ENCODE measurements around the gene COBLL1.

The COBLL1 gene

DNA sequence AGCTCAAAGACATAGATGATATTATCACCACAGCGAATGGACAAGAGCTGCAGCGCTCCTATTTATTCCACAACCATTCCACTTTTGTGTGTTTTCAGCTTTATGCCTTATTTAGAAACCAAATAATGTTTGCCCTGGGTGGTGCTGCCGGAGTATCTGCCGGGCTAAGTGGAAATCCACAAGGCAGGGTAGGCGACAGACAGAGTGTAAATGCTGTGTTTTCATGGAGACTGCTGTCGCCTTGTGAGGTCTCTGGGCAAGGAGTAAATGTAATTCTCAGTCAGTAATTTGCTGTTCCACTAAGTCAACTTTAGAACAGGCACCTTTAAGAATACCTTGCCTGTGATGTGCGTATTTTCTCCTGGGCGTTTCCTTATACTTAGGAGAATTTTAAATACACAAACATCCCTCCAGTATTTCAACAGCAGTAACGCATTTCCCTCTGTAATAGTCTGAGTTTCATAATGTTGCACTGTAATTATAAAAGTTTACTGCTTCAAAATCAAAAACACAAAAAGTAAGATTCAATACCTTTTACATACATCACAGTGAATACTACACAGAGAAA lies 60.9 kb downstream of the COBLL1 start:
- Histone ChIP-seq H3K4me3 (ENCODE audit: low read depth in 1 of 2, low read length in 2 of 2) (no peak overlapping the region), H3K4me1 (ENCODE audit: control insufficient read depth in 1 of 2, insufficient read depth in 2 of 2, low read length in 2 of 2) (peaks cover 0 to 14% of the 10 kb centered on the region in 2 donors), H3K27me3 (ENCODE audit: low read depth, low read length) (no peaks in the 10 kb centered on the region), H3K9me3 (ENCODE audit: control insufficient read depth in 1 of 2, low read length in 2 of 2) (no peaks in the 10 kb centered on the region), H3K36me3 (ENCODE audit: control insufficient read depth in 1 of 2, insufficient read depth in 2 of 2, low read length in 2 of 2) (no peaks in the 10 kb centered on the region), H3K27ac (ENCODE audit: low read length) (no peak overlapping the region)

DNA sequence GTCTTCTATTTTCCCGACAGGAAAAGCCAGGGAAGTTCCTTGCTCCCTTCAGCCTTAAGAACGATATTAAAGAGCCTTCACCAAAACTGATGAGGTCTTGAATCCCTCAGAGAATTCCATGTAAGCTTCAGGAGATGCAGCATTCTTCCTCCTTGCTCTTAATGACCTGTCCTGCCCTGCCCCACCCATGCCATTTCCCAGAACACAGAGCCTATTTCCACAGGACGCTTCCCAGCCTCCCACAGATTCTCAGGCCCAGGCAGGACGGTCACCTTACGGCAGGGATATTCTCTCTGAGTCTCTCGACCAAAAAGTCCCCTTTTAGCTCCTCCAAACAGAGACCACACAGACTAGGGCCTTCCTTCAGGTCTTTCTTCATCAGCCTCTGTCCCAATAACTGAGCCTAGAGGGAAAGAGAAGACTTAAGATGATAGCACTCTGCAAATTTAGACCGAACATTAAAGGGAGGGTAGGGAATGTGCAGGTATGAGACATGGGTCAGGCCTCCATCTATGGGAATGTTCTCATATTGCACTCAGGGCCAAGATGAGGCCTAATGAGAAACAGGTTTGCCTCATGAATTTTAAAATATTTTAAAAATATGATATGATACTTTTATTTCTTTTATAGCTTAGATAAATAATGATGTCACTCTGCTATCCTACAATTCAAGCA lies 62.1 kb downstream of the COBLL1 start:
- Histone ChIP-seq H3K36me3 (ENCODE audit: control insufficient read depth in 1 of 2, insufficient read depth in 2 of 2, low read length in 2 of 2) (no peaks in the 10 kb centered on the region), H3K9me3 (ENCODE audit: control insufficient read depth in 1 of 2, low read length in 2 of 2) (no peaks in the 10 kb centered on the region), H3K27me3 (ENCODE audit: low read depth, low read length) (no peaks in the 10 kb centered on the region), H3K4me1 (ENCODE audit: control insufficient read depth in 1 of 2, insufficient read depth in 2 of 2, low read length in 2 of 2) (peaks cover 0 to 4% of the 10 kb centered on the region in 2 donors), H3K27ac (ENCODE audit: low read length) (no peak overlapping the region), H3K4me3 (ENCODE audit: low read depth in 1 of 2, low read length in 2 of 2) (no peak overlapping the region)

DNA sequence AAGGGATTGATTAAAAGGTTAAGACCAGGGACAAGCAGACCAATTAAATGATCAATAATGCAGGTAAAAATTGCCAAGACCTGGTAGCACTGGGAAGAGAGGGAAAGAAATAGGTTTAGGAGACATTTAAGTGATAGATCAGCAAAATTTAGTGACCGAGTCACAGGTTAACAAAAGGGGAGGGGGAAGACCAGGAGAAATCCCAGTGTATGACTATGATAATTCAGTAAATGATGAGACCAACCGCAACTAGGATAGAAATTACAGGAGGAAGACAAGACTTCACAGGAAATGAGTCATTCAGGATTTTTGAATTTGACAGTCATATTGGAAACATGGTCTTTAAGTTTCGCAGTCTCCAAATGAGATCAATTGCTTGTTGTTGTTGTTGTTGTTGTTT lies 62.9 kb downstream of the COBLL1 start:
- Histone ChIP-seq H3K9me3 (ENCODE audit: control insufficient read depth in 1 of 2, low read length in 2 of 2) (no peaks in the 10 kb centered on the region), H3K36me3 (ENCODE audit: control insufficient read depth in 1 of 2, insufficient read depth in 2 of 2, low read length in 2 of 2) (no peaks in the 10 kb centered on the region), H3K4me1 (ENCODE audit: control insufficient read depth in 1 of 2, insufficient read depth in 2 of 2, low read length in 2 of 2) (peaks cover 0 to 2% of the 10 kb centered on the region in 2 donors), H3K27me3 (ENCODE audit: low read depth, low read length) (no peaks in the 10 kb centered on the region), H3K4me3 (ENCODE audit: low read depth in 1 of 2, low read length in 2 of 2) (no peak overlapping the region), H3K27ac (ENCODE audit: low read length) (no peak overlapping the region)

DNA sequence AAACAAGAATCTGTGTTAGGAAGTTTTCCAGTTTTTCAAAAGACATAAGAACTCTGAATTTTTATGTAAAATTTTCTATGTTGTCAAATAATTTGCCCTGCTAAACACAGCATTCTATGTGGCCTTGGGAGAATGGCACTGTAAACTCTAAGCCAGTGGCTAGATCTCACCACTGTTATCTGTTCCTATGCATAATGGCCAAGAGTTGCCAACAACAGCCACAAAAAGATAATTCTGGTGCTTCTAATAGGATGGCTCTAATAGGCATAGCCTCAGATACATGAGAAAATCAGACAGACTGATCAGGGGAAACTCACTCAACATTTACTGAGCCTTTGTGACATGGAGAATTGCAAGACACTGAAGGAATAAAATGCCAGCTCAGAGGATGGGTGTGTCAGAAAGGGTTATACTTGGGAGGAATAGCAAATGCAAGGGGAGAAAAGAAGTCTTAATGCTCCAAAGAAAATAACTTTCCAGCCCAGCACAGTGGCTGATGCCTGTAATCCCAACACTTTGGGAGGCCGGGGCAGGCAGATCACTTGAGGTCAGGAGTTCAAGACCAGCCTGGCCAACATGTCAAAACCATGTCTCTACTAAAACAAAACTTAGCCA lies 63.7 kb downstream of the COBLL1 start:
- no peaks in the 10 kb centered on the region for H3K36me3 ChIP-seq (ENCODE audit: control insufficient read depth in 1 of 2, insufficient read depth in 2 of 2, low read length in 2 of 2)
- H3K4me1 ChIP-seq (ENCODE audit: control insufficient read depth in 1 of 2, insufficient read depth in 2 of 2, low read length in 2 of 2): no peaks in the 10 kb centered on the region
- H3K4me3 ChIP-seq (ENCODE audit: low read depth in 1 of 2, low read length in 2 of 2): no peak overlapping the region
- no peaks in the 10 kb centered on the region for H3K27me3 ChIP-seq (ENCODE audit: low read depth, low read length)
- H3K27ac ChIP-seq (ENCODE audit: low read length): no peak overlapping the region
- H3K9me3 ChIP-seq (ENCODE audit: control insufficient read depth in 1 of 2, low read length in 2 of 2): no peaks in the 10 kb centered on the region

DNA sequence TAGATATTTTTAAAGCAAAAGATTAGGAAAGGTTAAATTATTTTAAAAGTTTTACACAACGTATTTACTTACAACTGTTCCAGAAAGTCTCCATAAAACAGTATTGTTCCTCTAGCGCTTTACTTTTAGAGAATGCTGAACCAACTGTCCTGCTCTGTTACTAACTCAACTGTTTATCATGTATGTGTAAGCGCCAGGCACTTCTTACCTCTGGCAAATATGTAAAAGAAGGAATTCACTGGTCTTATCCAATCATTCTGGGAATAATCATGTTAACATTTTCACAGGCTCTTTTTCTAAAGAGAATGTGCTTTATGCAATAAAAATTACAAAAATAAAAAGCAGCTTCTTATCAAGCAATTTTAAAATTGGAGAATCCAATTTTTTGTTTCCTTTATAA lies 68.0 kb downstream of the COBLL1 start:
- Histone ChIP-seq H3K4me1 (ENCODE audit: control insufficient read depth in 1 of 2, insufficient read depth in 2 of 2, low read length in 2 of 2) (no peaks in the 10 kb centered on the region), H3K36me3 (ENCODE audit: control insufficient read depth in 1 of 2, insufficient read depth in 2 of 2, low read length in 2 of 2) (no peaks in the 10 kb centered on the region), H3K4me3 (ENCODE audit: low read depth in 1 of 2, low read length in 2 of 2) (no peak overlapping the region), H3K9me3 (ENCODE audit: control insufficient read depth in 1 of 2, low read length in 2 of 2) (no peaks in the 10 kb centered on the region), H3K27ac (ENCODE audit: low read length) (no peak overlapping the region), H3K27me3 (ENCODE audit: low read depth, low read length) (no peaks in the 10 kb centered on the region)

DNA sequence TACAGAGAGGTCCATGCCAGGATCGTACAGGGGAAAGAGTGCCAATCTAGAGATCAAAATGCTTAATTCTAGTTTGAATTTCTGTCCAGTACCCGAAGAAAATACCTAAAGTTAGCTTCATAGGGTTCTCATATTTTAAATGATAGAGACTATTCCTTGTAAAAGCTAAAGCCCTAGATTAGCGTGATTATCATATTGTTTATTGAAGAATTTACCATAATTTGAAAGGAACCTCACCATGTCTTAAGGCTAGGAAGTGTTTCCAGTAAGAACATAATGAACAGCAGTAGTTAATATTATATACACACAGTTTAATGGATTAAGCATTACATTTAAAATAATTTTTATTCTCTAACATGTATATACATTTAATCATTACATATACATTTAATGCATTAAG lies 68.5 kb downstream of the COBLL1 start:
- no peak overlapping the region for H3K4me3 ChIP-seq (ENCODE audit: low read depth in 1 of 2, low read length in 2 of 2)
- no peak overlapping the region for H3K27ac ChIP-seq (ENCODE audit: low read length)

DNA sequence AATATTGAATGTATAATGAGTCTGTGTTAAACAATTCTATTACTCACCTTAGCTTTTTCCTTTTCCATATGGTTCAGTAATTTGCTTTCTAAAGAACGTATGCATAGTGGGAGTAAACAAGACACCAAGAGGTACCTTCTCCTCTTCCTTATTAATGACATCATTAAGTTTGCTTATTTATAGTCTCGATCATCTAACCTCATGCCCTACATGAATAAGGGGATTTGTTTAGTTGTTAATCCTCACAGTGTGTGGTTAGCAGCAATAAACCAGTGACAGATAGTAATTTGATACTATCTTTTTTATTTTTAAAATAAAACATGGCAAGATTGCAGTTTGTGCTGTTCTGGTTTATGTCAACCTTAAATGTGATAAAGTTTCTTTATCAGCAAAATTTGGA lies 69.7 kb downstream of the COBLL1 start:
- Histone ChIP-seq H3K36me3 (ENCODE audit: control insufficient read depth in 1 of 2, insufficient read depth in 2 of 2, low read length in 2 of 2) (no peaks in the 10 kb centered on the region), H3K4me3 (ENCODE audit: low read depth in 1 of 2, low read length in 2 of 2) (no peak overlapping the region), H3K27me3 (ENCODE audit: low read depth, low read length) (no peaks in the 10 kb centered on the region), H3K4me1 (ENCODE audit: control insufficient read depth in 1 of 2, insufficient read depth in 2 of 2, low read length in 2 of 2) (no peaks in the 10 kb centered on the region), H3K27ac (ENCODE audit: low read length) (no peak overlapping the region), H3K9me3 (ENCODE audit: control insufficient read depth in 1 of 2, low read length in 2 of 2) (no peaks in the 10 kb centered on the region)

More for the DNA sequence above, 68.5 kb downstream of the COBLL1 start:
- no peaks in the 10 kb centered on the region for H3K36me3 ChIP-seq (ENCODE audit: control insufficient read depth in 1 of 2, insufficient read depth in 2 of 2, low read length in 2 of 2)
- no peaks in the 10 kb centered on the region for H3K4me1 ChIP-seq (ENCODE audit: control insufficient read depth in 1 of 2, insufficient read depth in 2 of 2, low read length in 2 of 2)
- no peaks in the 10 kb centered on the region for H3K9me3 ChIP-seq (ENCODE audit: control insufficient read depth in 1 of 2, low read length in 2 of 2)
- H3K27me3 ChIP-seq (ENCODE audit: low read depth, low read length): no peaks in the 10 kb centered on the region

DNA sequence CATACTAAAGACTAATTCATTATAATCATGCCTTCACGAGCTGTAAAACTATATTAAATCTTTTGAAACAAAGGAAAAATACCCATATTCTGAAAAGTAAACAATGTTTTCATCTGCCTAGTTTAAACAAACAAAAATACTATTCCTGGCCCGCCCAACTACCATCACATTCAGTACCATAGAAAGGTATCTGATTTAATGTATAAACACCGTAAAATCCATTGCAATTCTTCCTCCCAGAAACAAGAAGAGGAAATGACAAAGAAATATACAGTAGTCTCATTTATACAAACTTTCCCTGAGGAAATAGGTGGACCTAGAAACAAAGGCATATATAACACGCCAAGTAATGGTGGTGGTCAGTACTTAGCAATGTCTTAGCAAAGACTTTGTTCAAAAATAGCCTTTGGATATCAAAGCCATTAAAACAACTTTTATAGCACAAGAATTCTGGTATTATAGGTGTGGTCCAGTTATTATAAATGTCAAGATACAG lies 71.2 kb downstream of the COBLL1 start:
- Histone ChIP-seq H3K4me3 (ENCODE audit: low read depth in 1 of 2, low read length in 2 of 2) (no peak overlapping the region), H3K27ac (ENCODE audit: low read length) (no peak overlapping the region), H3K9me3 (ENCODE audit: control insufficient read depth in 1 of 2, low read length in 2 of 2) (no peaks in the 10 kb centered on the region), H3K27me3 (ENCODE audit: low read depth, low read length) (no peaks in the 10 kb centered on the region), H3K36me3 (ENCODE audit: control insufficient read depth in 1 of 2, insufficient read depth in 2 of 2, low read length in 2 of 2) (no peaks in the 10 kb centered on the region), H3K4me1 (ENCODE audit: control insufficient read depth in 1 of 2, insufficient read depth in 2 of 2, low read length in 2 of 2) (no peaks in the 10 kb centered on the region)

DNA sequence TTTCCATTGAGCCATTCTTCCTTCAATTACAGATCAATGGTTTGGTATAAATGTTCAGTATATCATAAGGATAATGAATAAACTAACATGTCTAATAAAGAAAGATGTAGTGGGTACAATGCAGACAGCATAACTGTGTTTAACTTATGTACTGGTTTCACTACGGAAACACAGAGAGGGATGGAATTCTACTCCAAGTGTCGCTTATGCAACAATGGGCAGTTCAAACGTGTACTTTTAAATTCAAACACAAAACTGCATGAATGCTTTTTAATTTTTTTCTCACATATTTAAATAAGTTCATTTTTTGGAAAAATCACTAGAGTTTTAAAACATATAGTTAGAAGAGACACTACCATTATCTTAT lies 74.7 kb downstream of the COBLL1 start:
- Histone ChIP-seq H3K4me1 (ENCODE audit: control insufficient read depth in 1 of 2, insufficient read depth in 2 of 2, low read length in 2 of 2) (no peaks in the 10 kb centered on the region), H3K27ac (ENCODE audit: low read length) (no peak overlapping the region), H3K9me3 (ENCODE audit: control insufficient read depth in 1 of 2, low read length in 2 of 2) (no peaks in the 10 kb centered on the region), H3K27me3 (ENCODE audit: low read depth, low read length) (no peaks in the 10 kb centered on the region), H3K36me3 (ENCODE audit: control insufficient read depth in 1 of 2, insufficient read depth in 2 of 2, low read length in 2 of 2) (no peaks in the 10 kb centered on the region), H3K4me3 (ENCODE audit: low read depth in 1 of 2, low read length in 2 of 2) (no peak overlapping the region)

DNA sequence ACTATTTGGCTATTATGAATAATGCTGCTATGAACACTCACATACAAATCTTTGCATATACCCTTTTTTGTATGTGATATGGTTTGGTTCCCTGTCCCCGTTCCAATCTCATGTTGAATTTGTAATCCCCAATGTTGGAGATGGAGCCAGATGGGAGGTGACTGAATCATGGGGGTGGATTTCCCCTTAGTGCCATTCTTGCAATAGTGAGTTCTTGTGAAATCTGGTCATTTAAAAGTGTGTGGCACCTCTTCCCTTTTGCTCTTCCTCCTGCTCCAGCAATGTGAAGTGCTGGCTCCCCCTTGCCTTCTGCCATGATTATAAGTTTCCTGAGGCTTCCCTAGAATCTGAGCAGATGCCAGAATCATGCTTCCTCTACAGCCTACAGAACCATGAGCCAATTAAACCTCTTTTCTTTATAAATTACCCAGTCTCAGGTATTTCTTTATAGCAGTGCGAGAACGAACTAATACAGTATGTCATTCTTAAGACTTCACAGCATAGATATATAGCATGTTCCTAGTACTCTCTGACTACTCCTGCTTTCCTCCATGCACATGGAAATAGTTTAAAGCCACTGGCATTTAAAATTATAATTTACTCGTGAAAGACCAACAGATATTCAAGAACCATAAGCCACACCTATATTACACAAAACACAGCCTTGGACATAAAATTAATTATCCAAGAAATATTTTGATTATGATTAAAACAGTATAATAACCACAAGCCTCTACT lies 75.2 kb downstream of the COBLL1 start:
- Histone ChIP-seq H3K36me3 (ENCODE audit: control insufficient read depth in 1 of 2, insufficient read depth in 2 of 2, low read length in 2 of 2) (no peaks in the 10 kb centered on the region), H3K27me3 (ENCODE audit: low read depth, low read length) (no peaks in the 10 kb centered on the region), H3K27ac (ENCODE audit: low read length) (no peak overlapping the region), H3K4me1 (ENCODE audit: control insufficient read depth in 1 of 2, insufficient read depth in 2 of 2, low read length in 2 of 2) (no peaks in the 10 kb centered on the region), H3K9me3 (ENCODE audit: control insufficient read depth in 1 of 2, low read length in 2 of 2) (no peaks in the 10 kb centered on the region), H3K4me3 (ENCODE audit: low read depth in 1 of 2, low read length in 2 of 2) (no peak overlapping the region)

DNA sequence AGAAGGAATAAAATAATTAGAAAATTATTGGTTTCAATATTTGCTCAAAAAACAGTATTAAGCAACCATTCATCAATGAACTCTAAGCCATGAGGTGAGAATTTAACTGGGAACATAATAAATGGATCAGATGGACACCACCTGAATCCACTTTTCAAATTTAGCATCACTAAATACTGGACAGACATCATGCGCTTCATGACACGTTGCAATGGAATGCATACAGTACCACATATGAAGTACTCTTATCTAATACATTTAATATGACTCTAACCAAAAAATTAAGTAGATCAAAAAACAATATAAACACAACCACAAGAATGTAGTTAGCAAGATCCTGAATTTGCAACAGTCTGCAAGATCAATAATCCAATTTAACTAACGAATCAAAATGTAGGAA lies 76.6 kb downstream of the COBLL1 start:
- Histone ChIP-seq H3K27me3 (ENCODE audit: low read depth, low read length) (no peaks in the 10 kb centered on the region), H3K4me3 (ENCODE audit: low read depth in 1 of 2, low read length in 2 of 2) (no peak overlapping the region), H3K27ac (ENCODE audit: low read length) (no peak overlapping the region), H3K9me3 (ENCODE audit: control insufficient read depth in 1 of 2, low read length in 2 of 2) (no peaks in the 10 kb centered on the region), H3K4me1 (ENCODE audit: control insufficient read depth in 1 of 2, insufficient read depth in 2 of 2, low read length in 2 of 2) (no peaks in the 10 kb centered on the region), H3K36me3 (ENCODE audit: control insufficient read depth in 1 of 2, insufficient read depth in 2 of 2, low read length in 2 of 2) (no peaks in the 10 kb centered on the region)
